Epithelial cell of esophagus (primary cell): Measurements from ENCODE around the gene ADAMTSL5.

Source experiments
- DNase-seq: peaks from one replicate; pipeline ENCODE4 v3.0.0; 2010; ENCODE audit warnings: low read depth
- H3K4me3 ChIP-seq: 2 replicates; pipeline ENCODE4 v1.5.1; 2011; ENCODE audit warnings: mild to moderate bottlenecking, low read length, control low read depth
- CTCF ChIP-seq: IDR thresholded peaks from 2 replicates; pipeline ENCODE4 v1.5.1; 2011; ENCODE audit warnings: low read depth, mild to moderate bottlenecking, low read length, control low read depth, inconsistent platforms; ENCODE audit not compliant: insufficient read depth; ENCODE audit errors: missing control alignments

The ADAMTSL5 gene

GRCh38 chr19:1510807-1511206 lies 2.0 kb downstream of the ADAMTSL5 start:
- DNase-seq: no peak
- TF ChIP-seq CTCF: no peak
- H3K4me3 ChIP-seq: no peak overlapping the region

GRCh38 chr19:1510442-1510806 lies 2.4 kb downstream of the ADAMTSL5 start:
- no peak for TF ChIP-seq CTCF
- H3K4me3 ChIP-seq: no peak overlapping the region
- no peak for DNase-seq

GRCh38 chr19:1509602-1510441 lies 3.0 kb downstream of the ADAMTSL5 start:
- TF ChIP-seq CTCF: no peak
- H3K4me3 ChIP-seq: no peak overlapping the region
- DNase-seq: no peak

GRCh38 chr19:1508507-1508856 lies 4.3 kb downstream of the ADAMTSL5 start:
- H3K4me3 ChIP-seq: peak overlapping the region; percentile 29
- DNase-seq: no peak
- no peak for TF ChIP-seq CTCF

- no peak for TF ChIP-seq CTCF
- peak; percentile 96 for DNase-seq
- peak overlapping the region; percentile 50 for H3K4me3 ChIP-seq
Measured at GRCh38 chr19:1507763-1508506, 4.9 kb downstream of the ADAMTSL5 start.

GRCh38 chr19:1507192-1507660 lies 5.6 kb downstream of the ADAMTSL5 start:
- no peak for DNase-seq
- H3K4me3 ChIP-seq: peak overlapping the region; percentile 50
- TF ChIP-seq CTCF: no peak
